Measurements from ENCODE around the gene CSNK2A2.

Gene CSNK2A2

GRCh38 chr16:58129097-58129936 is 68.6 kb downstream of the CSNK2A2 start, which contains the start of gene CFAP20:
CFAP20 (minus strand) TSS chr16:58129381; CDS start chr16:58129115, 266 bp downstream.
- DNase-seq, result peak; percentile 96

GRCh38 chr16:58128711-58129096 is 69.2 kb downstream of the CSNK2A2 start:
- DNase-seq, result no peak

GRCh38 chr16:58128181-58128631 is 69.7 kb downstream of the CSNK2A2 start:
- DNase-seq, result no peak

GRCh38 chr16:58127634-58128033 is 70.3 kb downstream of the CSNK2A2 start:
- no peak for DNase-seq

GRCh38 chr16:58127033-58127556 is 70.8 kb downstream of the CSNK2A2 start:
- no peak for DNase-seq

GRCh38 chr16:58126451-58126961 is 71.4 kb downstream of the CSNK2A2 start:
- DNase-seq, result no peak

- no peak for DNase-seq
Measured at GRCh38 chr16:58125781-58126335, 72.0 kb downstream of the CSNK2A2 start.

GRCh38 chr16:58125041-58125440 is 72.9 kb downstream of the CSNK2A2 start:
- no peak for DNase-seq

- DNase-seq, result no peak
Measured at GRCh38 chr16:58124601-58124915, 73.3 kb downstream of the CSNK2A2 start.

- no peak for DNase-seq
Measured at GRCh38 chr16:58123896-58124600, 73.9 kb downstream of the CSNK2A2 start.

GRCh38 chr16:58121132-58121531 is 76.8 kb downstream of the CSNK2A2 start:
- DNase-seq, result no peak

GRCh38 chr16:58120234-58120633 is 77.7 kb downstream of the CSNK2A2 start:
- DNase-seq, result no peak

- no peak for DNase-seq
Measured at GRCh38 chr16:58119509-58119845, 78.4 kb downstream of the CSNK2A2 start.

- DNase-seq, result no peak
Measured at GRCh38 chr16:58118801-58119508, 79.0 kb downstream of the CSNK2A2 start.

- DNase-seq, result no peak
Measured at GRCh38 chr16:58116529-58116928, 81.4 kb downstream of the CSNK2A2 start.

GRCh38 chr16:58116081-58116480 is 81.8 kb downstream of the CSNK2A2 start:
- no peak for DNase-seq

GRCh38 chr16:58114827-58115825 is 82.8 kb downstream of the CSNK2A2 start:
- no peak for DNase-seq

- DNase-seq, result no peak
Measured at GRCh38 chr16:58111302-58111627, 86.6 kb downstream of the CSNK2A2 start.

- no peak for DNase-seq
Measured at GRCh38 chr16:58110571-58111301, 87.2 kb downstream of the CSNK2A2 start.

- DNase-seq, result no peak
Measured at GRCh38 chr16:58109881-58110280, 88.0 kb downstream of the CSNK2A2 start.

- DNase-seq, result no peak
Measured at GRCh38 chr16:58109330-58109729, 88.6 kb downstream of the CSNK2A2 start.
